ENCODE results near the gene PRDX6. TPM values are rescaled to one million over a fixed set of nuclear protein-coding genes. Genes with fewer than 3 reads are reported as not detected.
"Not testable (repeated sequence)": the region's sequence is repeated elsewhere in the genome, so short reads cannot be mapped to it uniquely, and the experiment has no call there.

PRDX6 gene
- total RNA-seq, 1 experiment from 2014 or later = 270 TPM

GRCh38 chr1:173489149-173489600 is 12.0 kb downstream of the PRDX6 start:
- peaks cover 53% of the 10 kb centered on the region for H3K36me3 ChIP-seq (ENCODE audit: insufficient read depth, low read length, poor library complexity, severe bottlenecking)
- intact Hi-C loops (cut with micrococcal nuclease; ENCODE audit: unreplicated experiment) = no loop called here
- H3K9me3 ChIP-seq (ENCODE audit: low read depth, low read length, poor library complexity, severe bottlenecking) = no peaks in the 10 kb centered on the region
- TF ChIP-seq, protein P1, sequence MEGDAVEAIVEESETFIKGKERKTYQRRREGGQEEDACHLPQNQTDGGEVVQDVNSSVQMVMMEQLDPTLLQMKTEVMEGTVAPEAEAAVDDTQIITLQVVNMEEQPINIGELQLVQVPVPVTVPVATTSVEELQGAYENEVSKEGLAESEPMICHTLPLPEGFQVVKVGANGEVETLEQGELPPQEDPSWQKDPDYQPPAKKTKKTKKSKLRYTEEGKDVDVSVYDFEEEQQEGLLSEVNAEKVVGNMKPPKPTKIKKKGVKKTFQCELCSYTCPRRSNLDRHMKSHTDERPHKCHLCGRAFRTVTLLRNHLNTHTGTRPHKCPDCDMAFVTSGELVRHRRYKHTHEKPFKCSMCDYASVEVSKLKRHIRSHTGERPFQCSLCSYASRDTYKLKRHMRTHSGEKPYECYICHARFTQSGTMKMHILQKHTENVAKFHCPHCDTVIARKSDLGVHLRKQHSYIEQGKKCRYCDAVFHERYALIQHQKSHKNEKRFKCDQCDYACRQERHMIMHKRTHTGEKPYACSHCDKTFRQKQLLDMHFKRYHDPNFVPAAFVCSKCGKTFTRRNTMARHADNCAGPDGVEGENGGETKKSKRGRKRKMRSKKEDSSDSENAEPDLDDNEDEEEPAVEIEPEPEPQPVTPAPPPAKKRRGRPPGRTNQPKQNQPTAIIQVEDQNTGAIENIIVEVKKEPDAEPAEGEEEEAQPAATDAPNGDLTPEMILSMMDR (conservative IDR thresholded peaks at IDR 0.05; ENCODE audit: low read depth, low read length) = no peak
- TF ChIP-seq EZH2 (IDR thresholded peaks at IDR 0.05; ENCODE audit: borderline replicate concordance, low read depth, low read length, poor library complexity, severe bottlenecking) = no peak
- H3K4me3 ChIP-seq (ENCODE audit: low read depth, low read length, poor library complexity, severe bottlenecking) = no peak overlapping the region
- H3K27ac ChIP-seq (ENCODE audit: low read depth, low read length, poor library complexity, severe bottlenecking) = no peak overlapping the region
- ChIA-PET CTCF (no interaction called here), POLR2A (ENCODE audit: low non-redundant PET) (no interaction called here)
- no peak for DNase-seq (ENCODE audit: low spot score)
- BruUV-seq (replicated peaks) = no TSS peak
- H3K4me1 ChIP-seq (ENCODE audit: insufficient read depth, low read length, poor library complexity, severe bottlenecking) = no peaks in the 10 kb centered on the region
- H3K27me3 ChIP-seq (replicated peaks; ENCODE audit: insufficient read depth, low read depth, low read length, poor library complexity) = no peaks in the 10 kb centered on the region

- no peak overlapping the region for H3K4me3 ChIP-seq (ENCODE audit: low read depth, low read length, poor library complexity, severe bottlenecking)
- no peaks in the 10 kb centered on the region for H3K9me3 ChIP-seq (ENCODE audit: low read depth, low read length, poor library complexity, severe bottlenecking)
- ChIA-PET POLR2A (ENCODE audit: low non-redundant PET) (no interaction called here), CTCF (no interaction called here)
- no peak overlapping the region for H3K27ac ChIP-seq (ENCODE audit: low read depth, low read length, poor library complexity, severe bottlenecking)
- H3K36me3 ChIP-seq (ENCODE audit: insufficient read depth, low read length, poor library complexity, severe bottlenecking) = peaks cover 45% of the 10 kb centered on the region
- BruUV-seq (replicated peaks) = no TSS peak
- H3K27me3 ChIP-seq (replicated peaks; ENCODE audit: insufficient read depth, low read depth, low read length, poor library complexity) = no peaks in the 10 kb centered on the region
- intact Hi-C loops (cut with micrococcal nuclease; ENCODE audit: unreplicated experiment) = no loop called here
- TF ChIP-seq, protein P1 (conservative IDR thresholded peaks at IDR 0.05; ENCODE audit: low read depth, low read length) = no peak
- no peak for TF ChIP-seq EZH2 (IDR thresholded peaks at IDR 0.05; ENCODE audit: borderline replicate concordance, low read depth, low read length, poor library complexity, severe bottlenecking)
- no peak for DNase-seq (ENCODE audit: low spot score)
- H3K4me1 ChIP-seq (ENCODE audit: insufficient read depth, low read length, poor library complexity, severe bottlenecking) = no peaks in the 10 kb centered on the region
Observed at GRCh38 chr1:173489929-173490328, 12.8 kb downstream of the PRDX6 start.

DNA sequence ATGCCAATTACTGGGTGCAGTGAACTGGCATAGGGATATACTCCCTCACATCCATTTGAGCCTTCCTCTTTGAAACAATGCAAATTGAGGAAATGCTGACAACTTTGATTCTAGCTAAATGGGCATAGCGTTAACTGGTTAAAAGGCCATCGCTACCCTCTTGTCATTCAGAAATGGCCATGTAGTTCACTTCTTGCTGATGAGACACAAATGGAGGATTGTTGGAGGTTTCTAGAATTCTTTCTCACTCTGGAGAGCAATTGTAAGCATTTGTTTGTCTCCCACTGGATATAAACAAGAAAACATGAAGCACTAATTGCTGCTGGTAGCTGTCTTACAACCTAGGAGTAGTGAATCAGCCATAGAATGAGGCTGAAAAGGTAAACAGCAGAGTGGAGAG is 14.4 kb downstream of the PRDX6 start:
- no peaks in the 10 kb centered on the region for H3K4me1 ChIP-seq (ENCODE audit: insufficient read depth, low read length, poor library complexity, severe bottlenecking)
- BruUV-seq (replicated peaks) = no TSS peak
- H3K9me3 ChIP-seq (ENCODE audit: low read depth, low read length, poor library complexity, severe bottlenecking) = peaks cover 7% of the 10 kb centered on the region
- no peak for TF ChIP-seq EZH2 (IDR thresholded peaks at IDR 0.05; ENCODE audit: borderline replicate concordance, low read depth, low read length, poor library complexity, severe bottlenecking)
- TF ChIP-seq, protein P1 (conservative IDR thresholded peaks at IDR 0.05; ENCODE audit: low read depth, low read length) = no peak
- POLR2A ChIA-PET (ENCODE audit: low non-redundant PET) = no interaction called here
- no peak overlapping the region for H3K27ac ChIP-seq (ENCODE audit: low read depth, low read length, poor library complexity, severe bottlenecking)
- DNase-seq (ENCODE audit: low spot score) = no peak
- no peak overlapping the region for H3K4me3 ChIP-seq (ENCODE audit: low read depth, low read length, poor library complexity, severe bottlenecking)
- intact Hi-C loops (cut with micrococcal nuclease; ENCODE audit: unreplicated experiment) = no loop called here
- peaks cover 29% of the 10 kb centered on the region for H3K36me3 ChIP-seq (ENCODE audit: insufficient read depth, low read length, poor library complexity, severe bottlenecking)
- CTCF ChIA-PET = no interaction called here
- no peaks in the 10 kb centered on the region for H3K27me3 ChIP-seq (replicated peaks; ENCODE audit: insufficient read depth, low read depth, low read length, poor library complexity)

GRCh38 chr1:173493125-173493524 is 16.0 kb downstream of the PRDX6 start:
- CTCF ChIA-PET; DNase-seq (ENCODE audit: low spot score); H3K27ac ChIP-seq (ENCODE audit: low read depth, low read length, poor library complexity, severe bottlenecking); H3K4me3 ChIP-seq (ENCODE audit: low read depth, low read length, poor library complexity, severe bottlenecking); BruUV-seq (replicated peaks); POLR2A ChIA-PET (ENCODE audit: low non-redundant PET); H3K27me3 ChIP-seq (replicated peaks; ENCODE audit: insufficient read depth, low read depth, low read length, poor library complexity); H3K4me1 ChIP-seq (ENCODE audit: insufficient read depth, low read length, poor library complexity, severe bottlenecking); intact Hi-C loops (cut with micrococcal nuclease; ENCODE audit: unreplicated experiment): not testable (repeated sequence)
- Histone ChIP-seq H3K9me3 (ENCODE audit: low read depth, low read length, poor library complexity, severe bottlenecking) (peaks cover 17% of the 10 kb centered on the region), H3K36me3 (ENCODE audit: insufficient read depth, low read length, poor library complexity, severe bottlenecking) (peaks cover 13% of the 10 kb centered on the region)
